Suprapubic skin (tissue), 4 donors: Measurements from ENCODE around the gene PDE4D. TPM values are rescaled to one million over a fixed set of nuclear protein-coding genes. Genes with fewer than 3 reads are reported as not detected.

Experiments used
- DNase-seq, 2 donors: peaks; one replicate each; pipeline ENCODE4 v3.0.0-alpha.2; 2019; ENCODE audit warnings: low spot score in 2 of 2
- H3K27ac ChIP-seq: fragments of 200-600 bp; sonication (generic); one replicate; pipeline ENCODE4 v1.5.1; 2019
- H3K27me3 ChIP-seq: fragments of 200-600 bp; sonication (generic); one replicate; pipeline ENCODE4 v1.5.1; 2019
- H3K36me3 ChIP-seq: fragments of 200-600 bp; sonication (generic); one replicate; pipeline ENCODE4 v1.5.1; 2019
- H3K4me1 ChIP-seq: fragments of 200-600 bp; sonication (generic); one replicate; pipeline ENCODE4 v1.5.1; 2019
- H3K4me3 ChIP-seq: fragments of 200-600 bp; sonication (generic); one replicate; pipeline ENCODE4 v1.5.1; 2019; ENCODE audit warnings: mild to moderate bottlenecking
- H3K9me3 ChIP-seq: fragments of 200-600 bp; sonication (generic); one replicate; pipeline ENCODE4 v1.5.1; 2019
- EP300 ChIP-seq: sonication (generic); formaldehyde crosslinking; IDR thresholded peaks from one replicate; pipeline ENCODE4 v1.6.1; 2017; ENCODE audit warnings: antibody characterized with exemption
- POLR2A ChIP-seq, 2 donors: fragments of 450-650 bp; IDR thresholded peaks; one replicate each; pipeline ENCODE4 v1.6.1; 2017; ENCODE audit warnings: antibody characterized with exemption in 2 of 2, mild to moderate bottlenecking in 2 of 2, moderate library complexity in 2 of 2
- POLR2AphosphoS5 ChIP-seq, 3 donors: sonication (generic); formaldehyde crosslinking; IDR thresholded peaks; one replicate each; pipeline ENCODE4 v1.6.1; 2017; ENCODE audit warnings: antibody characterized with exemption in 3 of 3
- WGBS: methylation state at CpG from one replicate; pipeline ENCODE4 v1.1.5; 2018; 5-methylcytosine and 5-hydroxymethylcytosine counted together
- total RNA-seq, 4 donors: library from RNA; depleted of rRNA; stranded (reverse); fragments of >200 nt; gene quantifications; one replicate each; pipeline ENCODE4 v1.1.0, GENCODE V29; 2016
- TF ChIP-seq, protein P1 (sequence below), 2 donors: fragments of 200-600 bp in 1 of 2; fragments of 450-650 bp in 1 of 2; sonication (generic) in 1 of 2; IDR thresholded peaks; one replicate each; pipeline ENCODE4 v1.5.1; 2016 to 2019; ENCODE audit warnings: antibody characterized with exemption in 2 of 2, mild to moderate bottlenecking in 1 of 2, moderate library complexity in 1 of 2

The PDE4D gene
- total RNA-seq, 4 donors from 2014 or later: 26.8 to 57.2 (median 29.9) TPM

DNA sequence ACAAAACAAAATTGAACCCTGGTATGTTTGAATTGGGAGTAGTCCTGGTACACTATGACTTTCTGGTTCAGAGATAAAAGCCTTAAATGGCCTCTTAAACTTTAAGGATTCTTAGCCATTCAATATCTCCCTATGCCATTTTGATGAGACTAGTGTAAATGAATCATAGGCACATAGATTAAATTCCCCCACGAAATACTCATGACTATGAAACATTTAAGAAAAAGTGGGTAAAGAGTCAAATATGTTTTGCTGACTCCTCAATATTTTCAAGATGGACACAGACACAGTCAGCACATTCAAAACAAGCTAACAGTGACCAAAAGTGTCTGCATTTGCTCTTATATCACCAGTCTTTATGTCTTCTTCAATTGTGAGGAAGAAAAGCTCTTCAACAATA is 278.3 kb downstream of the PDE4D start:
- no peak overlapping the region for H3K27ac ChIP-seq
- H3K27me3 ChIP-seq: no peaks in the 10 kb centered on the region
- H3K4me1 ChIP-seq: no peaks in the 10 kb centered on the region
- no peaks in the 10 kb centered on the region for H3K36me3 ChIP-seq
- no peaks in the 10 kb centered on the region for H3K9me3 ChIP-seq
- no peak for DNase-seq
- WGBS: 91% methylated on average over 1 of the region's 1 CpG
- no peak overlapping the region for H3K4me3 ChIP-seq
- TF ChIP-seq POLR2A (IDR thresholded peaks at IDR 0.05) (no peak), EP300 (no peak), POLR2AphosphoS5 (IDR thresholded peaks at IDR 0.05) (no peak)
- TF ChIP-seq, protein P1, sequence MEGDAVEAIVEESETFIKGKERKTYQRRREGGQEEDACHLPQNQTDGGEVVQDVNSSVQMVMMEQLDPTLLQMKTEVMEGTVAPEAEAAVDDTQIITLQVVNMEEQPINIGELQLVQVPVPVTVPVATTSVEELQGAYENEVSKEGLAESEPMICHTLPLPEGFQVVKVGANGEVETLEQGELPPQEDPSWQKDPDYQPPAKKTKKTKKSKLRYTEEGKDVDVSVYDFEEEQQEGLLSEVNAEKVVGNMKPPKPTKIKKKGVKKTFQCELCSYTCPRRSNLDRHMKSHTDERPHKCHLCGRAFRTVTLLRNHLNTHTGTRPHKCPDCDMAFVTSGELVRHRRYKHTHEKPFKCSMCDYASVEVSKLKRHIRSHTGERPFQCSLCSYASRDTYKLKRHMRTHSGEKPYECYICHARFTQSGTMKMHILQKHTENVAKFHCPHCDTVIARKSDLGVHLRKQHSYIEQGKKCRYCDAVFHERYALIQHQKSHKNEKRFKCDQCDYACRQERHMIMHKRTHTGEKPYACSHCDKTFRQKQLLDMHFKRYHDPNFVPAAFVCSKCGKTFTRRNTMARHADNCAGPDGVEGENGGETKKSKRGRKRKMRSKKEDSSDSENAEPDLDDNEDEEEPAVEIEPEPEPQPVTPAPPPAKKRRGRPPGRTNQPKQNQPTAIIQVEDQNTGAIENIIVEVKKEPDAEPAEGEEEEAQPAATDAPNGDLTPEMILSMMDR (IDR thresholded peaks at IDR 0.05): no peak

DNA sequence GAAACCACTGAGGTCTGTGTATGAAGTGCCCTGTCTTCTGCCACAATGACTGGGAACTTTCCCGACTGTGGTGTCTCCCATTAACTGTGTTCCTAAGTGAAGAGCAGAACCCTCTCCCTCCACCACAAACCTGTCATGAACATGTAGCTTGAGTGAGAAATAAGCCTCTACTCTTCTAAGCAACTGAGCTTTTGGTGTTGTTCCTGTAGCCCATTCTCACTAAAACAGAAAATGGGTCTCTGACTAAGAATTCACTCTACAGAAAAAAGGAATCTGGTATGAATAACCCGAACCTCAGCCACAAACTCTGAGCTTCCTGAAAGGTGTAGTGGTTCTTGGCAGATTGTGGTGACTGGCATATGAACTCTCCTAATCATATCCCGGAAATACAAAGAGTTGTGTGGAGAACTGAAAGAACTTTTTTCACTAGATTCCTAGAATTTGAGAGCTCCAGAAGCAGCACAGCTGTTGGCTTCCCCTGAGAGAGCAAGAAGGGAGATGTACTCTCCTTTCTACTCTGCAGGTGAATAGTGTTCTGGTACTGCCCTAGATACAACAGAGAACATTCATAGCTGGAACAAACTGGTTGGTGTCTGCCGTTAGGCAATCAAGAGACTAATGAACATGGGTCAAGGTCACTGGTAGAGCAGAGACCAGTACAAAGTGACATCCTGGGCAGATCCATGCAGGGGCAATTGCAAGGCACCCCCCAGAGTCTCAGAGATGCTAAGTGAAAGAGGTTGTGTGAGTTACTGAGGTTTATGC is 283.8 kb downstream of the PDE4D start:
- no peak overlapping the region for H3K4me3 ChIP-seq
- no peak overlapping the region for H3K27ac ChIP-seq
- H3K36me3 ChIP-seq: no peaks in the 10 kb centered on the region
- no peaks in the 10 kb centered on the region for H3K27me3 ChIP-seq
- H3K4me1 ChIP-seq: peaks cover 6% of the 10 kb centered on the region
- no peaks in the 10 kb centered on the region for H3K9me3 ChIP-seq
- WGBS: 82% methylated on average over 4 of the region's 4 CpGs
- DNase-seq: no peak
- no peak for TF ChIP-seq EP300
- TF ChIP-seq, protein P1 (IDR thresholded peaks at IDR 0.05): no peak
- TF ChIP-seq POLR2AphosphoS5 (IDR thresholded peaks at IDR 0.05): no peak
- no peak for TF ChIP-seq POLR2A (IDR thresholded peaks at IDR 0.05)

GRCh38 chr5:59608745-59609144 is 284.8 kb downstream of the PDE4D start:
- Histone ChIP-seq H3K9me3 (no peaks in the 10 kb centered on the region), H3K27ac (no peak overlapping the region), H3K4me1 (peaks cover 6% of the 10 kb centered on the region), H3K4me3 (no peak overlapping the region), H3K27me3 (no peaks in the 10 kb centered on the region), H3K36me3 (no peaks in the 10 kb centered on the region)
- no peak for DNase-seq
- TF ChIP-seq EP300 (no peak), POLR2A (IDR thresholded peaks at IDR 0.05) (no peak), POLR2AphosphoS5 (IDR thresholded peaks at IDR 0.05) (no peak)
- TF ChIP-seq, protein P1 (IDR thresholded peaks at IDR 0.05): no peak
- WGBS: 86% methylated on average over 2 of the region's 2 CpGs

DNA sequence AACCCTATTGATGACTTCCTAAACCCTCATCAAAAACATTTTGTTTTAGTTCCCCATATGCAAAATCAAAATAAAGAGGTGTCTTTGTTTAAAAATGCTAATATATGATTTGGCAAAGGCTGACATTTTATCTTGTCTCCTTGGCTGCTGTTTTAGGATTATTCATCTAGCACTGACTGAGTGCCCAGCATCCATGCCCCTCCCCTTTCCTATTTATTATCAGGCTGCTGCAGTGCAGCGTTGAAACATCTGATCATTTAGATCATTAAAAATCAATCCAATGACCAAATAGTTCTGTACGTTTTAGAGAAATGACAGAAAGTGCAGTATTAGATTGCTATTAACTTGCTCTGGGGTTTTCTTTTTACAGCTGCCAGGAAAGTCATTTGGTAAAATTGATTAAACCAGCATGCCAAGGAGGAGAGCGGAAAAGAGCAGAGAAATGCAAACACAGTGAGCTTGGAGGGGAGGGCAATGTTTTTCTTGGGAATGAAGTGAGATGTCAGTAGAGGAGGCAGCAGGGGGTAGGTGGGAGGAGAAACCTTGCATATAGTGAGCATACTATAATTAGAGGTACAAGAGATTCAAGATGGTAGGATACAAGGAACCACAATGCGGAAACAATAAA is 286.3 kb downstream of the PDE4D start:
- no peak for TF ChIP-seq POLR2A (IDR thresholded peaks at IDR 0.05)
- no peak for TF ChIP-seq EP300
- no peak for TF ChIP-seq POLR2AphosphoS5 (IDR thresholded peaks at IDR 0.05)
- WGBS: 41% methylated on average over 4 of the region's 4 CpGs
- no peak overlapping the region for H3K4me3 ChIP-seq
- no peaks in the 10 kb centered on the region for H3K27me3 ChIP-seq
- H3K27ac ChIP-seq: no peak overlapping the region
- peaks cover 6% of the 10 kb centered on the region for H3K4me1 ChIP-seq
- H3K9me3 ChIP-seq: no peaks in the 10 kb centered on the region
- no peak for DNase-seq
- no peaks in the 10 kb centered on the region for H3K36me3 ChIP-seq

- Histone ChIP-seq H3K27ac (no peak overlapping the region), H3K9me3 (no peaks in the 10 kb centered on the region), H3K36me3 (no peaks in the 10 kb centered on the region), H3K4me3 (no peak overlapping the region), H3K27me3 (no peaks in the 10 kb centered on the region), H3K4me1 (peaks cover 6% of the 10 kb centered on the region)
- 85% methylated on average over 1 of the region's 1 CpG for WGBS
- TF ChIP-seq, protein P1 (IDR thresholded peaks at IDR 0.05): no peak
- TF ChIP-seq POLR2AphosphoS5 (IDR thresholded peaks at IDR 0.05) (no peak), EP300 (no peak), POLR2A (IDR thresholded peaks at IDR 0.05) (no peak)
- no peak for DNase-seq
These were observed 287.6 kb downstream of the PDE4D start for GRCh38 chr5:59605915-59606314.
